Ishikawa (cell line): ENCODE data around the gene ALKBH3.

Experiments
- CEBPB ChIP-seq: IDR thresholded peaks from 2 replicates; pipeline ENCODE4 v1.6.1; 2012
- CREB1 ChIP-seq: IDR thresholded peaks from 2 replicates; pipeline ENCODE4 v1.6.1; 2012; ENCODE audit warnings: low read depth
- EGR1 ChIP-seq: IDR thresholded peaks from 2 replicates; pipeline ENCODE4 v1.6.1; 2012
- EP300 ChIP-seq: IDR thresholded peaks from 2 replicates; pipeline ENCODE4 v1.6.1; 2012; ENCODE audit warnings: borderline replicate concordance
- FOXM1 ChIP-seq: IDR thresholded peaks from 2 replicates; pipeline ENCODE4 v1.6.1; 2012; ENCODE audit warnings: low read depth, borderline replicate concordance
- MAX ChIP-seq: IDR thresholded peaks from 2 replicates; pipeline ENCODE4 v1.6.1; 2012
- NFIC ChIP-seq: IDR thresholded peaks from 2 replicates; pipeline ENCODE4 v1.6.1; 2012
- RAD21 ChIP-seq: IDR thresholded peaks from 2 replicates; pipeline ENCODE4 v1.6.1; 2012; ENCODE audit warnings: low read depth
- REST ChIP-seq: IDR thresholded peaks from 2 replicates; pipeline ENCODE4 v1.6.1; 2012; ENCODE audit warnings: low read depth, mild to moderate bottlenecking
- TAF1 ChIP-seq: IDR thresholded peaks from 2 replicates; pipeline ENCODE4 v1.6.1; 2012; ENCODE audit warnings: low read depth, mild to moderate bottlenecking
- TCF12 ChIP-seq: IDR thresholded peaks from 2 replicates; pipeline ENCODE4 v1.6.1; 2012; ENCODE audit warnings: low read depth
- TEAD4 ChIP-seq: IDR thresholded peaks from 2 replicates; pipeline ENCODE4 v1.6.1; 2012
- USF1 ChIP-seq: IDR thresholded peaks from 2 replicates; pipeline ENCODE4 v1.6.1; 2012
- YY1 ChIP-seq: IDR thresholded peaks from 2 replicates; pipeline ENCODE4 v1.6.1; 2012; ENCODE audit warnings: low read depth
- ZBTB7A ChIP-seq: IDR thresholded peaks from 2 replicates; pipeline ENCODE4 v1.6.1; 2012; ENCODE audit warnings: low read depth

The ALKBH3 gene

GRCh38 chr11:43874078-43874477 is 6.6 kb upstream of the ALKBH3 start:
- no peak for TF ChIP-seq NFIC
- TF ChIP-seq CREB1, result no peak
- TF ChIP-seq YY1, result no peak
- no peak for TF ChIP-seq FOXM1
- TF ChIP-seq REST, result no peak
- no peak for TF ChIP-seq RAD21
- TF ChIP-seq ZBTB7A, result no peak
- no peak for TF ChIP-seq USF1
- TF ChIP-seq TAF1, result no peak
- no peak for TF ChIP-seq EGR1
- TF ChIP-seq CEBPB, result no peak
- no peak for TF ChIP-seq TEAD4
- no peak for TF ChIP-seq TCF12
- no peak for TF ChIP-seq EP300

DNA sequence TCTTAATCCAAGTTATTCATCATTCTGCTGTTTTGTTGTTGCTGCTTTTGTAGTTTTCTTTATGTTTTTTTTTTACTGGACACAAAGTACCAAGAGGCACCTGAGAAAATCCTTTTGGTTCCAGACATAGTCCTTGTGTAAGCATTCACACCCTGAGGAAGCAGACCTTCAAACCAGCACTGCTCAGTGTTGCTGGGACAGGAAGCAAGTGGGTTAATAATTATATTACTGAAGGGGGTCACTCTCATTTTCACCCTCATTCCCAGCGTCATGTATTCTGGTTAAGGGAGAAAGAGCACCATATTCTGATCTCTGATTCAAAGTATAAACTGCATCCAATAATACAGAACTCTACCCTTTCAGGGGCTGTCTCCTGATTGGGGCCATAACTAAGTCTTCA is 5.9 kb upstream of the ALKBH3 start:
- TF ChIP-seq TCF12 (no peak), EGR1 (no peak), RAD21 (no peak), TAF1 (no peak), FOXM1 (no peak), CREB1 (no peak), YY1 (no peak), USF1 (no peak), EP300 (no peak), NFIC (no peak), TEAD4 (no peak), CEBPB (no peak), REST (no peak), MAX (no peak), ZBTB7A (no peak)

DNA sequence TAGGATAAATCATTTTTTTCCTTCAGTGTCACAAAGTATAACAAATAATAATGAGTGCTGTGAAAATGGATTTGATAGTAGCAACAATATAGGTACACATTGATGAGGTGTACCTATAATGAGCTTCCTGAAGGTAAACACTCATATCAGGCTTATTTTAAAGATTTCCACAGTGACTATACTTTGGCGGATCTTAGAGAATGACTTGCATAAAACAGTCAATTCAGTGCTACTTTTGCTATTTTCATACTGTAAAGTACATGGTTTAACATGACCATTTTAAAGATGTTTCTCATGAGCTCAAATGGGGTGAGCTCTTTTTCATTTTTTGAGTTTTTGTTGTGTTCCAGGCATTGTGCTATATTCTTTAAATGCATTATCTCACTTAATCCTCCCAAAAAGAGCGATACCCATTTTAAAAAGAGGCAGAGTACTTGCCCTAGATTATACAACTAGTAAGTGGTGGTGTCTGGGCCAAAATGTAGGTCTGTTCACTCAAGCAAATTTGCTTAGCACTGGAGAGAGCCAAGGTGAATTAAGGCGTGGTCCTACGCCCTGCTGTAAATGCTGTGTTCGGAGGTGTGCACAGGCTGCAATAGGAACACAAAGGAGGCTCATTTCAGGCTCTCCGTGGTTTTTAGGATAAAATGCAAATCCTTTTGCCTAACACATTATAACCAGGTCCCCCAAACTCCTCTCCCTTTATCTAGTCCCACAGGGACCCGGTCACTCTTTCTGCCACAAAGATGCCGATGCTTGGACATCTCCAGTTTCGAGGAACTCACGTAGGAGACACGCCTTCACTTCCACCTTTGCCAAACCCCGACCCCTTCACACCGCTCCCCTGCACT is 617 bp upstream of the ALKBH3 start:
- TF ChIP-seq RAD21, result no peak
- no peak for TF ChIP-seq MAX
- TF ChIP-seq CREB1, result no peak
- no peak for TF ChIP-seq TEAD4
- no peak for TF ChIP-seq NFIC
- TF ChIP-seq EP300, result no peak
- no peak for TF ChIP-seq EGR1
- TF ChIP-seq FOXM1, result no peak
- TF ChIP-seq USF1, result no peak
- no peak for TF ChIP-seq REST
- TF ChIP-seq YY1, result no peak
